ENCODE data around the gene CIDEB. TPM values are rescaled to one million over a fixed set of nuclear protein-coding genes. Genes with fewer than 3 reads are reported as not detected.

CIDEB gene
- total RNA-seq, 1 experiment from 2014 or later: 0.18 TPM

- DNase-seq (ENCODE audit: low read depth, low spot score) (no peak), ATAC-seq (no peak)
- Histone ChIP-seq H3K9me3 (ENCODE audit: control insufficient read depth, insufficient read depth, low read depth, low read length) (no peaks in the 10 kb centered on the region), H3K4me1 (ENCODE audit: control insufficient read depth, insufficient read depth, low read length) (peaks cover 7% of the 10 kb centered on the region; the same call in 1 of the 2 replicates), H3K27ac (ENCODE audit: low read length) (peak overlapping the region; percentile 77), H3K36me3 (ENCODE audit: control insufficient read depth, insufficient read depth, low read length) (peaks cover 9% of the 10 kb centered on the region; the same call in 1 of the 2 replicates), H3K4me3 (ENCODE audit: low read depth in 2 of 2, low read length in 2 of 2) (peak overlapping the region; percentile 89 to 92), H3K27me3 (ENCODE audit: control insufficient read depth, insufficient read depth, low read length) (no peaks in the 10 kb centered on the region)
- CTCF ChIA-PET: interaction anchor here (0.6 kb wide), 1 partner anchor 69 kb away, joined by 12 read pairs; no protein-coding TSS in a partner anchor
- BruUV-seq (replicated peaks): no TSS peak
- POLR2A ChIA-PET: interaction anchor here (0.6 to 0.7 kb wide), 3 partner anchors 53 to 58 kb away, joined by 3 to 4 read pairs (median 3); partner anchors contain the start of gene TINF2
- intact Hi-C loops (cut with micrococcal nuclease; ENCODE audit: unreplicated experiment): no loop called here
- in situ Hi-C loops (cut with HindIII; ENCODE audit: low pct_unique_long_range_greater_than_20kb, low sequenced_read_pairs): no loop called here
- TF ChIP-seq POLR2AphosphoS5 (IDR thresholded peaks at IDR 0.05; ENCODE audit: low read depth, low read length): no peak
- no peak for TF ChIP-seq SIN3A (IDR thresholded peaks at IDR 0.05; ENCODE audit: borderline replicate concordance, insufficient read depth, low read depth, low read length)
- no peak for TF ChIP-seq TCF7L2 (IDR thresholded peaks at IDR 0.05; ENCODE audit: low read depth, low read length)
- no peak for TF ChIP-seq REST (IDR thresholded peaks at IDR 0.05; ENCODE audit: insufficient read depth in 1 of 2, low read depth in 2 of 2, low read length in 1 of 2)
- TF ChIP-seq CTCF (IDR thresholded peaks at IDR 0.05): no peak
Observed at GRCh38 chr14:24300326-24300980, 7.3 kb downstream of the CIDEB start.

- BruUV-seq (replicated peaks): TSS peak; percentile 70
- CTCF ChIA-PET: interaction anchor here (0.5 to 1.6 kb wide), 3 partner anchors 44 to 84 kb away, joined by 3 to 6 read pairs (median 3); partner anchors contain the start of genes MDP1 and TINF2
- no peaks in the 10 kb centered on the region for H3K9me3 ChIP-seq (ENCODE audit: control insufficient read depth, insufficient read depth, low read depth, low read length)
- DNase-seq (ENCODE audit: low read depth, low spot score): peak; percentile 46
- H3K4me3 ChIP-seq (ENCODE audit: low read depth in 2 of 2, low read length in 2 of 2): peak within 1 kb of the TSS; percentile 89 to 92
- TF ChIP-seq POLR2AphosphoS5 (IDR thresholded peaks at IDR 0.05; ENCODE audit: low read depth, low read length): peak; percentile 75
- TF ChIP-seq SIN3A (IDR thresholded peaks at IDR 0.05; ENCODE audit: borderline replicate concordance, insufficient read depth, low read depth, low read length): peak; percentile 95; the same call in 1 of the 2 replicates
- no peak for TF ChIP-seq TCF7L2 (IDR thresholded peaks at IDR 0.05; ENCODE audit: low read depth, low read length)
- in situ Hi-C loops (cut with HindIII; ENCODE audit: low pct_unique_long_range_greater_than_20kb, low sequenced_read_pairs): no loop called here
- POLR2A ChIA-PET: interaction anchor here (0.6 to 0.7 kb wide), 3 partner anchors 52 to 1430 kb away, joined by 3 to 10 read pairs (median 4); partner anchors contain the start of gene TINF2
- peaks cover 9% of the 10 kb centered on the region; the same call in 1 of the 2 replicates for H3K36me3 ChIP-seq (ENCODE audit: control insufficient read depth, insufficient read depth, low read length)
- peak within 1 kb of the TSS; percentile 77 for H3K27ac ChIP-seq (ENCODE audit: low read length)
- peak; percentile 87 for ATAC-seq
- intact Hi-C loops (cut with micrococcal nuclease; ENCODE audit: unreplicated experiment): no loop called here
- peaks cover 7% of the 10 kb centered on the region; the same call in 1 of the 2 replicates for H3K4me1 ChIP-seq (ENCODE audit: control insufficient read depth, insufficient read depth, low read length)
- H3K27me3 ChIP-seq (ENCODE audit: control insufficient read depth, insufficient read depth, low read length): no peaks in the 10 kb centered on the region
Observed at GRCh38 chr14:24299255-24300191, 8.3 kb downstream of the CIDEB start, which contains the start of the genes DHRS1 and NOP9. Gene DHRS1 (minus strand): TSS chr14:24299780. CDS start chr14:24299106, 674 bp downstream. Gene NOP9 (plus strand): TSS chr14:24299850. CDS start chr14:24299955, 105 bp downstream.
